Lower leg skin (tissue), 4 donors: ENCODE measurements around the gene S100A13. TPM values are rescaled to one million over a fixed set of nuclear protein-coding genes. Genes with fewer than 3 reads are reported as not detected.

Experiments
- DNase-seq, 2 donors: peaks; one replicate each; pipeline ENCODE4 v3.0.0-alpha.2; 2019; ENCODE audit warnings: low spot score in 2 of 2
- H3K4me3 ChIP-seq: fragments of 200-600 bp; sonication (generic); 2 replicates; pipeline ENCODE4 v1.5.1; 2017; ENCODE audit warnings: mild to moderate bottlenecking, low read depth; ENCODE audit not compliant: poor library complexity, severe bottlenecking
- POLR2A ChIP-seq, 2 donors: fragments of 450-650 bp; IDR thresholded peaks; one replicate each; pipeline ENCODE4 v1.6.1; 2016 to 2017; ENCODE audit warnings: antibody characterized with exemption in 2 of 2, mild to moderate bottlenecking in 1 of 2, moderate library complexity in 1 of 2
- WGBS, 2 donors: methylation state at CpG; one replicate each; pipeline ENCODE4 v1.1.5; 2018; 5-methylcytosine and 5-hydroxymethylcytosine counted together
- intact Hi-C: fragments of 100-400 bp; cut with DNase I; formaldehyde crosslinking; loops from one replicate; pipeline ENCODE4 v1.15.0; 2023; ENCODE audit warnings: low total_unique reads
- total RNA-seq, 4 donors: library from RNA; depleted of rRNA; stranded (reverse); fragments of >200 nt; gene quantifications; one replicate each; pipeline ENCODE4 v1.1.0, GENCODE V29; 2016
- TF ChIP-seq, protein P1 (sequence below), 3 donors: fragments of 450-650 bp; IDR thresholded peaks; one replicate each; pipeline ENCODE4 v1.5.1; 2016; ENCODE audit warnings: antibody characterized with exemption in 3 of 3, mild to moderate bottlenecking in 3 of 3, moderate library complexity in 2 of 3

S100A13 gene
- total RNA-seq, 4 donors from 2014 or later = 44.1 to 72.8 (median 47.2) TPM

DNA sequence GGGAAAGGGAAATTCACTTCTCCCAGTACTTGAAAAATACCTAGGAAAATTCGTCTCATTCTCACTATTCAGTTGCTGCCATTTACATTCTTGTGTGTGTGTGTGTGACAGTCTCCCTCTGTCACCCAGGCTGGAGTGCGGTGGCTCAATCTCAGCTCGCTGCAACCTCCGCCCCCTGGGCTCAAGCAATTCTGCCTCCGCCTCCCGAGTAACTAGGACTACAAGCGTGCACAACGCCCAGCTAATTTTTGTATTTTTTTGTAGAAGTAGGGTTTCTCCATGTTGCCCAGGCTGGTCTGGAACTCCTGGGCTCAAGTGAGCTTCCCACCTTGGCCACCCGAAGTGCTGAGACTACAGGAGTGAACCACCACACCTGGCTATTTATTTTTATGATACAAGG lies 32.4 kb upstream of the S100A13 start:
- WGBS, 2 donors = 71 to 81% methylated on average over 9 of the region's 9 CpGs
- intact Hi-C loops = loop anchor here (10.0 kb wide), 1 partner anchor 85 kb away; no protein-coding TSS in a partner anchor
- H3K4me3 ChIP-seq = no peak overlapping the region
- DNase-seq = no peak
- TF ChIP-seq, protein P1, sequence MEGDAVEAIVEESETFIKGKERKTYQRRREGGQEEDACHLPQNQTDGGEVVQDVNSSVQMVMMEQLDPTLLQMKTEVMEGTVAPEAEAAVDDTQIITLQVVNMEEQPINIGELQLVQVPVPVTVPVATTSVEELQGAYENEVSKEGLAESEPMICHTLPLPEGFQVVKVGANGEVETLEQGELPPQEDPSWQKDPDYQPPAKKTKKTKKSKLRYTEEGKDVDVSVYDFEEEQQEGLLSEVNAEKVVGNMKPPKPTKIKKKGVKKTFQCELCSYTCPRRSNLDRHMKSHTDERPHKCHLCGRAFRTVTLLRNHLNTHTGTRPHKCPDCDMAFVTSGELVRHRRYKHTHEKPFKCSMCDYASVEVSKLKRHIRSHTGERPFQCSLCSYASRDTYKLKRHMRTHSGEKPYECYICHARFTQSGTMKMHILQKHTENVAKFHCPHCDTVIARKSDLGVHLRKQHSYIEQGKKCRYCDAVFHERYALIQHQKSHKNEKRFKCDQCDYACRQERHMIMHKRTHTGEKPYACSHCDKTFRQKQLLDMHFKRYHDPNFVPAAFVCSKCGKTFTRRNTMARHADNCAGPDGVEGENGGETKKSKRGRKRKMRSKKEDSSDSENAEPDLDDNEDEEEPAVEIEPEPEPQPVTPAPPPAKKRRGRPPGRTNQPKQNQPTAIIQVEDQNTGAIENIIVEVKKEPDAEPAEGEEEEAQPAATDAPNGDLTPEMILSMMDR (IDR thresholded peaks at IDR 0.05) = no peak
- no peak for TF ChIP-seq POLR2A (IDR thresholded peaks at IDR 0.05)

GRCh38 chr1:153659175-153659534 lies 31.9 kb upstream of the S100A13 start:
- H3K4me3 ChIP-seq = peak overlapping the region; percentile 55
- no peak for DNase-seq
- 34 to 36% methylated on average over 8 of the region's 8 CpGs for WGBS, 2 donors
- intact Hi-C loops = no loop called here
- TF ChIP-seq POLR2A (IDR thresholded peaks at IDR 0.05) = no peak
- TF ChIP-seq, protein P1 (IDR thresholded peaks at IDR 0.05) = no peak

- intact Hi-C loops = no loop called here
- peak within 1 kb of the TSS; percentile 55 for H3K4me3 ChIP-seq
- 2% methylated on average over 47 of the region's 53 CpGs for WGBS, 2 donors
- peak; percentile 91 to 98 for DNase-seq
- TF ChIP-seq, protein P1 (IDR thresholded peaks at IDR 0.05) = no peak
- TF ChIP-seq POLR2A (IDR thresholded peaks at IDR 0.05) = peak in 1 of 2 donors; percentile 44
These were observed 31.3 kb upstream of the S100A13 start, which contains the start of gene SNAPIN for GRCh38 chr1:153658400-153659174. Gene SNAPIN, plus strand, starts transcription at chr1:153658703. Its CDS starts 41 bp downstream, at chr1:153658744.

DNA sequence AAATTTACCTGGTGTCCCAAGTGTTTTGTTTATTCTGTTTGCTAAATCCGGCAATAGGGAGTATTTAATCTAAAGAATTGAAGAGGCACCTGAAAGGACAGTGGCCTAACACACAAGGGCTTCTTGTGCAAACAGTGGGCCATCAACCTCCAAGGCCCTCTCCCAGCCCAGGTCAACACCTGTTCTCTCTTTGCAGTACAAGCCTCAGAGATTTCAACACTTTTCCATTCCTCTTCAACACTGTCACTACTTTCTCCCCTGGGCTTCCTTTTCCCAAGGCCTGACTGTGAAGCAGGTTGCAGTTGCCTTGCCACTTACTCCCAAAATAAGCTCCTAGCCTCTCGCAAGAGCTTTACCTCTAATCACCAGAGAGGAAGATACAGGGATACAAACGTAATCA lies 28.0 kb upstream of the S100A13 start:
- WGBS, 2 donors = 87% methylated on average over 3 of the region's 3 CpGs
- H3K4me3 ChIP-seq = no peak overlapping the region
- intact Hi-C loops = no loop called here
- DNase-seq = no peak
- TF ChIP-seq, protein P1 (IDR thresholded peaks at IDR 0.05) = no peak
- no peak for TF ChIP-seq POLR2A (IDR thresholded peaks at IDR 0.05)

GRCh38 chr1:153652805-153653500 lies 25.6 kb upstream of the S100A13 start:
- 51 to 57% methylated on average over 3 of the region's 3 CpGs for WGBS, 2 donors
- intact Hi-C loops = no loop called here
- no peak for DNase-seq
- no peak overlapping the region for H3K4me3 ChIP-seq
- TF ChIP-seq POLR2A (IDR thresholded peaks at IDR 0.05) = no peak
- TF ChIP-seq, protein P1 (IDR thresholded peaks at IDR 0.05) = no peak
